Hepatic stellate cell (primary cell): ENCODE data around the gene PKLR.
"Not testable (repeated sequence)": the region's sequence is repeated elsewhere in the genome, so short reads cannot be mapped to it uniquely, and the experiment has no call there.

Experiments
- DNase-seq: peaks from one replicate; pipeline ENCODE4 v3.0.0; 2011; ENCODE audit warnings: low spot score

Gene PKLR

DNA sequence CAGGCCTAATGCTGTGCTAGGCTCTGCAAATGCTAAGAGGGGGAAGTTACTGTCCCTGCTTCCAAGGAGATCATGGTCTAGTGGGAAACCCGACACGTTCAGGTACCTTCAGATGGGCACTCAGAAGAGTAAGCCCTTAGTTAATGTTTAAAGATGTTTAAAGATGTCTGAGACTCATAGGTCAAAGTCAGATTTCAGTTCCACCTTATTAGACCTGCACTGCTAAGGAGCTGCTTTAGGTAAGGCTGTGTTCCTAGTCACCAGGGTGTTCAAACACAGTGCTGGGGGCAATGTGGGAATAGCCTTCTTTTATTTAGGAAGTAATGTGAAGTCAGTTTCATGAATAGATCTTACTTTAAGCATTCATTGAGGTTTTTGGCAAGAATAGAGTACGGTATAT, 15.7 kb upstream of the PKLR start:
- DNase-seq = no peak

DNA sequence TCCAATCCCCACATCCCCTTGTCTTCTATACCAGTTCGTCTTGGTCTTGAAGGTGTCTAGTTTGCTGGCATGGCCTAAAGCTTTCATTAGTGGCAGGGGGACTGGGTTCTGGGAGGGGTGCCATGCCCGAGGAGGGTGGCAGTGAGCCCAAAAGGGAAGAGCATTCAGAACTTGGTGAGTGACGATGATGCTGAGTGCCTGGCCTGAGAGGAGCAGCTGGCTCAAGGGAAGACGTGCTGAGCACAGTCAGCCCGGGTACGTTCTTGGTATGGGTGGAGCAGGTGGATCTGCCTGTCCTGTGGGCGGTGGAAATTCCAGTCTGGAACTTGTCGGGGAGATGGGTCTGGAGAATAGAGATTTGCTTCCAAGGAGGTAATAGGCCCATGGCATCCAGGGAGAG, 12.0 kb upstream of the PKLR start:
- DNase-seq = no peak

DNA sequence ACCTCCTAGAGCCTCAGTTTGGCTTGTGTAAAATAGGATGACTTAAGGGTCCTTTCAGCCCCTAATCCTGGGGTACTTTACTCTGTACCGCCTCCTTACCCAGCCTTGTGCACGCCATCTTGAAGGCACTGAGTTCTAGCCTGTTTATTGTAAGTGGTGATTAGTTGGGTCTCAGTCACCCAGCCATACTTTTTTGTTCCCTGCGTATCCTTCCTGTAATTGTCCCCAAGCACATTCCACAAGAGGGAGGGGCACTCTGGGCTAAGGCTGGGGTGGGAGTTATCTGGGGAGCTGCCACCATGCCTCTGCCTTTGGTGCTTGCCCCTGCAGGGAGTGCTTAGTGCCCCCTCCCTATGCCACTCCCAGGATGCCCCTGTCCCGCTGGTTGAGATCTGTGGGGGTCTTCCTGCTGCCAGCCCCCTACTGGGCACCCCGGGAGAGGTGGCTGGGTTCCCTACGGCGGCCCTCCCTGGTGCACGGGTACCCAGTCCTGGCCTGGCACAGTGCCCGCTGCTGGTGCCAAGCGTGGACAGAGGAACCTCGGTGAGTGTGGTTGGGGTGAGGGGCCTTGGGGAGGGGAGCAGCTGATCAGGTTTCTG, 8.3 kb upstream of the PKLR start:
- DNase-seq = no peak

DNA sequence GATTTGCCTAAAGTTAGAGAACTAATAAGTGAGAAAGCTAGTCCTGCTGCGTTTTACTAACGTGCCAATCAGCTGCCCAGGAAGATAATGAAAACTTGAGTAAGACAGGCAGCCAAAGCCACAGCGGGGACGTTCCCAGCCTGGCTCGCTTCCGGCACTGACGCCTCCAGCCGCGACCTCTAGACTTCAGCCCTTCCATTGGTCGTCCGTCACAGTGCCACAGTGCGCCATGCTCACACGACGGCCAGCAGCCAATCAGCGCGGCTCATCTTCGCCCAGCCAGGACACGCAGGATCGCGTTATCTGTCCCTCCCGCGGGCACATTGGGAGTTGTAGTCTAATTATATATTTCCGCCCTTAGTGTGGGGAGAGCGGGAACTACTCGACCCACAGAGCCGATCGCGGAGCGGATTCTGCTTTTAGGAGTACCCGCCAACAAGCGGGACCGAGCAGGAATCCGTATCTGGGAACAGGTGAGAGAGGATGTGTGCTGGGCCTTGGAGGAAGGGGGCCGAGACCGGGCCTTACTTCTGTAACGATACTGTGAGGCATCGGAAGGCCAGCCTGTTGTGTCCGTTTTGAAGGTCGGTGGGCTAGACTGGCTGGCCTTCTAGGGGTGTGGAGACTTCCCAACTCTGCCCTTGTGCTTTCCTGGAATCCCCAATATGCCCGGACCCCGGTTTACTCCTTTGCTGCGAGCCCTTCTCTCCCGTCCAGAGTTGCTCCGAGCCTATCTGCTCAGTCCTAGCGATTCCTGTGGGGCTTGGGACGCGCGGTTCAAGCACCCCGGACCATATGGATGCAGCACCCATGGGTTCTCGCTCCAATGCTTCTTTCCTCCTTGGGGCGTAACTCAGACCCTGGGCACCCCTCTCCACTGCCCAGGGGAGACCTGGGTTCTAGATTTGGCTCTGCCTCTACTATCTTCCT, 7.5 kb upstream of the PKLR start, which contains the start of gene FDPS:
Gene FDPS, plus strand, starts transcription at position 374 of the 930 bp plus-strand sequence. CDS start 924 bp downstream, outside the sequence.
- peak; percentile 99 for DNase-seq

DNA sequence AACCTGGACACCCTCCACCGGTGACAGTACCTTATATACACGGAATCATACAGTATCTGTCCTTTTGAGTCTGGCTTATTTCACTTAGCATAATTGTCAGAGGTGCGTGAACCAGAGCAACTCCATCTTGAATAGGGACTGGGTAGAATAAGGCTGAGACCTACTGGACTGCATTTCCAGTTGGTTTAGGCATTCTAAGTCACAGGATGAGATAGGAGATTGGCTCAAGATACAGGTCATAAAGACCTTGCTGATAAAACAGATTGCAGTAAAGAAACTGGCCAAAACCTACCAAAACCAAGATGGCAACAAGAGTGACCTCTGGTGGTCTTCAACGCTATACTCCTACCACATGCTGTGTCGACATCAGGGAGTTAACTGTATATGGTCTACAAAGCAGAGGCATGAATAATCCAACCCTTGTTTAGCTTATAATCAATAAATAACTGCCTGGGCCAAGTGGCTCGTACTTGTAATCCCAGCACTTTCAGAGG, 6.1 kb upstream of the PKLR start:
- DNase-seq = no peak

DNA sequence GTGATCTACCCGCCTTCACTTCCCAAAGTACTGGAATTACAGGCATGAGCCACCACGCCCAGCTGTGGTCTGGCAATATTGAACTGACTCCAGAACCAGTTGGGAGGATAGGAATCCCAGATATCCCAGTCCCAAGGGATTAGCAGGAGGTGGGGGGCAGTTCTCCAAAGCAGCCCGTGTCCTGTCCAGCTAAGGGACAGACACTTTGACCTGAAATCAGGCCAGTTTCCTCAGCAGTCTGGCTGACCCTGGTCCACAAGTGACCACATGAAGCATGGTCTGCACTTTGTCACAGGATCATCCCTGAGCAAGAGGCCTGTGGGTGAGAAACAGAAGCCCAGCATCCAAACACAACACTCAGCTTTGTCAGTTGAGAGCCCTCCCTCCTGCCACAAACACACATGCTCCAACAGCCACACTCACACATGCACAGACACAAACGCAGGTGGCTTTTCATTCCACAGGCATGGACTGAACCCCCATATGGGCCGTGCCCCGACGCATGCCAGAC, 4.7 kb upstream of the PKLR start:
- peak; percentile 75 for DNase-seq

DNA sequence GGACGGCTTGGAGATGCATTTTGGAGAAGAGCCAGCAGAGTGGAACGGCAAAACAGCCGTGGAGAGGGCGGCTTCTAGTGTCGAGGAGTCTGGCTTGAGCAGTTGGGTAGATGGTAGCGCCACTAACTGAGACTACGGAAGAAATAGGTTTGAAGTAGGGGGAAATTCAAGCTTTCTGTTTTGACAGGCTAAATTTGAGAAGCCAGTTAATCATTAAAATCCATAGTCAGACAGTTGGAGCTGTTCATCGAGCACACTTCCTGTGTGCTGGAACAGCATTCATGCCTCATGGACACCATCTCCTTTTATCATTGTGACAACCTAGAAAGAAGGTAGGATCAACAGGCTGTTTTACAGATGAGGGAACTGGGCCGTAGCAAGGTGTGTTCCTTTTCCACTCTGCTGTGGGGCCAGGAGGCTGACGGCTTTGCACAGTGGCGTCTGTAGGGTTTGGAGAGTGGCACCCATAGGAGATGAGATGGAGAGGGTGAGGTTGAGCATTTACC, 3.4 kb upstream of the PKLR start:
- DNase-seq = no peak

DNA sequence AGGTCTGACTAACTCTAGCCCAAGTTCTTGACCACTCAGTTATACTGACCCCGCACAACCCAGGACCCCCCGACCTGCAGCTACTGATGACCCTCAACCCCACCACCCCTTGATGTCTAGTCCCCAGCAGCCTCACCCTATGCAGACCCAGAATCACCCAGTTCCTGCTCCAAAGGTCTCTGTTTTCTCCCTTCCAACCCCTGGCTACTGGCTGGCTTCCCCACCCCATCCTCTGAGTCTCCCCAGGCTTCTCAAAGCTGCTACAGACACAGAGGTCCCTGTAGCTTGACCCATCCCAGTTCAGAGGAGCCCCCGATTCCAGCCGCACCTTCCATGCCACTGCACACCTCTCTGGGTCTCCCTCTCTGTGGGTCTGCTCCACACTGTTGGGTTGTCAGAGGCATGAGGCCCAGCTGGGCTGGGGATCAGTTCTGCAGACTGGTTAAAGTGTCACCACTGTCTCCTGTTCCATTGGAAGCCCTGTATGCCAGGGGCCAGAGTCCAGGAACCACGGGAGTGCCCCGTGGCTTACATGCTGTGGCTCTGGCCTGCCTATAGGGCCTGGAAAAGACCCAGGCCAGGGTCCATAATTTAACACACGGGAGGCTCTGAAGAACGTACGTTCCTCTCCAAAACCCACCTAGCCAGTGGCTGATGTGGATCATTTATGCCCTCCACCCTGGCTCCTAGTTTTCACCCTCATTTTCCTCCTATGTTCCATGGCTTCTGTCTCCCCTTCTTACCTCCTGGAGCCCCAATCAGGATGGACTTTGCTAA, 497 bp downstream of the PKLR start:
- DNase-seq = no peak

DNA sequence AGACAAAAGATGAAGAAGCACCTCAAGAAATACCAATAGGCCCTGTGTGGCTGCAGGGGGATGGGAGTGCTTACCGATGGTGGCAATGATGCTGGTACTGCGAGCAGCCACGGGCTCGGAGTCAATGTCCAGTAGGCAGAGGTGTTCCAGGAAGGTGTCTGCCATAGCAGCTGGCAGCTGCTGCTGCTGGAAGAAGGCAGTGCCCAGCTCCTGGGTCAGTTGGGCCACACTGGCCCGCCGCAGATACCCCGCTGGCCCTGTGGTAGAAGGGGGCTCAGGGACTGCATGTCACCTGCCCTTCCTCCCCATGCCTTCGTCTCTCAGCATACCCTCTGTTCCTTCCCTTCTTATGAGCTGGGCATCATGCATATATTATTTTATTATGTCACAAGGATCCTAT, 1.2 kb downstream of the PKLR start:
- DNase-seq = no peak

DNA sequence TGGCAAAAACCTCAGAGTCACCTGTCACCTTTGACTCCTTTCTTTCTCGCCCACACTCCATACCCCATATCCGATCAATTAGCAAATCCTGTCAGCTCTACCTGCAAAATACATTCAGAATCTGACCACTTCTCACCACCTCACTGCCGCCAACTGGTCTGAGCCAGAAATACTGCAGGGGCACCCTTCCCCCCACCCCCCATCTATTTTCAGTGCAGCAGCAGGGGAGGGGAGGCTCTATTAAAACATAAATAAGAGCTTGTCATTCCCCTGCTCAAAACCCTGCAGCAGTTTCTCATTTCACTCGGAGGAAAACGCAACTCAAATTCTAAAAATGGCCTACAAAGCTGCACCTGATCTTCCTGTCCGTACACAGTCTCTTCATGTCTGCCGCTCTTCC, 3.9 kb downstream of the PKLR start:
- no peak for DNase-seq

DNA sequence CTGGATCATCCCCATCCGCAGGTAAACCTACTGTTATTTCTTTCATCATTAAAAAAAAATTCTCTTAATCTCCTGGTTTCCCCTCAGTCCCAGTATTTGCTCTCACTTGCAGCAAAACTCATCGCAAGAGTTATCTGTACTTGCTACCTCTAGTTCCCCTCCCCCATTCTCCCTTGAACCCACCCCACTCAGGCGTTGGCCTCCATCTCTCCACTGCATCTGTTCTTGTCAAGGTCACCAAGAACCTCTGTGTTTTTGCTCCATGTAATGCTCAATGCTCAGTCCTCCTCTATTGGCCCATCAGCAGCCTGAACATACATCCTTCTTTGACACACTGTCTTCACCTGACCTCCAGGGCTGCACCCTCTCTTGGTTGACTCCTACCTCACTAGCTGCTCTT, 4.6 kb downstream of the PKLR start:
- no peak for DNase-seq

DNA sequence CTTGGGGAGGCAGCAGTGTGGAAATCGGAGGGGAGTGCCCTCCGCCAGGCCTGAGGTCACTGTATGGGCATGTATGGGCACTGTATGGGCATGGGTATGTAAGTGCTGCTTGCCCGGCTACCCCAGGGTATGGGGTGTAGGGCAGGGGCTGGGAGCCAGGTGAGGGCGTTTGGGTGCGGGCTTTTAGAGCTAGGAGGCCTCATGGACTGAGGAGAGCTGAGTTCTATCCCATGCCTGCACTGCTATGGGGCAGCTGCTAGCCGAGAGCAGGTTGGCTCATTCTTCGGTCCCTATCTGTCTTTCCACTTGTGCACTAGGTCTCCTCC, 5.3 kb downstream of the PKLR start:
- DNase-seq = no peak

DNA sequence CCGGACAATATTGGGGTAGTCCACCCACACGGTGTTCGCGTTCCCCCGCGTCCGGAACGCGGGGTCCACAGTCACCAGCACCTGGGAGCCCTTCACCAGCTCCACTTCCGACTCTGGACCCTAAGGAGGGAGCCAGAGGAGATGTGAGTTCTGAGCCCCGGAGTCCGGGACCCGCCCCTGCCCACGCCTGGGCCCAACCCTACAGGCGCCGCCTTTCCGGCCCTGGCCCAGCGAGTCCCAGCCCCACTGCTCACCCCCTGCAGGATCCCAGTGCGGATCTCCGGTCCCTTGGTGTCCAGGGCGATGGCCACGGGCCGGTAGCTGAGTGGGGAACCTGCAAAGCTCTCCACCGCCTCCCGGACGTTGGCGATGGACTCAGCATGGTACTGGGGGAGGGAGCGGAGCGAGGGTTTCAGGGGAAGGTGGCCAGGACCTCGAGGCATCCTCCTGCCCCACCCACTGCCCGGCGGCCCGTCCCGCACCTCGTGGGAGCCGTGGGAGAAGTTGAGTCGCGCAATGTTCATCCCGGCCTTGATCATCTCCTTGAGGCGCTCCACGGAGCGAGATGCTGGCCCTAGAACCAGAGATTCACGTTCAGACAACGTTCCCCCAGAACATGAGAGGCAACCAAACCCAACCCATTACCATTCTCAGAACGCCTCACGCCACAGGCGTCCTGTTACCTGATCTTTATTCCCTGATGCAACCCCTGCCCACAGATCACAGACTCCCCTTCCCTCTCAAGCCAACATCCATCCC, 5.9 kb downstream of the PKLR start:
- no peak for DNase-seq

DNA sequence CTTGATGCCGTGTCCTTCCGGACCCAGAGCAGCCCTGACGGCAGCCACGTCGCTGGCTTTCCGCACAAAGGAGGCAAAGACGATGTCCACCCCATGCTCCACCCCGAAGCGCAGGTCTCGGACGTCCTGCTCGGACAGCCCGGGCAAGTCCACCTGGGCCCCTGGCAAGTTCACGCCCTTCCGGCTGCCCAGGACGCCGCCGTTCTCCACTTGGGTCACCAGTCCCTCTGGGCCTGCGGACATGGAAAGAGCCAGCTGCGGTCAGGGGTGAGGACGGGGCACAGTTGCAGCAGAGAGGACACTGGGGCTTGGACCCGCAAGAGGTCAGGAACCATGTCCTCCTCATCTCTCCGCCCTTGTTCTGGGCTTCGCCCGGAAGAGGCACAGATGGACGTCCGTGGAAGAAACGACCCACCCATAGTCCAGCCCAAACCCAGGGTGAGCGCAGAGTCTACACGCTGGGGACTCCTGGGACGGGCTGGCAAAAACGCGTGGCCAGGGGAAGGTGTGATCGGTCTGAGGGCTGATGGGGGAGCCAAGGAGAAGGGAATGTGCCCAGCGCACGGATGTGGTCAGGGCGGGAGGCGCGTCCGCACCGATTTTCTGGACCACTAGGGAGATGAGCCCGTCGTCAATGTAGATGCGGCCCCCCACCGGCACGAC, 6.6 kb downstream of the PKLR start:
- no peak for DNase-seq

DNA sequence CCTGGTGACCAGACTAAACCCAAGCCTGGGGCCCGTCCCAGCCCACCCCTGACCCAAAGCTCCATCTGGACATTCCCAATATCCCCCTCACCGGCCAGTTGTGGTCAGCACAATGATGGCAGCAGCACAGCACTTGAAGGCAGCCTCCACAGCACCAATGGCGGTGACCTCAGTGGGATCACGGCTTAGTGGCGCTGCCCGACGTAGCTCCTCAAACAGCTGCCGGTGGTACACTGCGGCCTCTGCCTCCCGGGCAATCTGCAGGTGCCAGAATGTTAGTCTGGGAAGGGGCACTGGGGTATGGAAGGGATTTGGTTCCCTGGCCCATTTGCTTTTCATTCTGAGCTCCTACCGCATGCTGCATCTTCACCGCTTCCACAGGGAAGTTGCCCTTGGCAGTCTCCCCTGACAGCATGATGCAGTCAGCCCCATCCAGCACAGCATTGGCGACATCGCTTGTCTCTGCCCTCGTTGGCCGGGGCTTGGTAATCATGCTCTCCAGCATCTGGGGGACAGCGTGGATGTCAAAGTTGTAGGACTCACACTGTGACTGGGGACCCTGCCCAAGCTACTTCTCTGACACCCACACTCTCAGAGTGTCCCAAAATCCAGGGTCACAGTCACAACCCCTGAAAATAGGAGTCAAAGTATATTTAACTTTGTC, 8.0 kb downstream of the PKLR start:
- DNase-seq = no peak

DNA sequence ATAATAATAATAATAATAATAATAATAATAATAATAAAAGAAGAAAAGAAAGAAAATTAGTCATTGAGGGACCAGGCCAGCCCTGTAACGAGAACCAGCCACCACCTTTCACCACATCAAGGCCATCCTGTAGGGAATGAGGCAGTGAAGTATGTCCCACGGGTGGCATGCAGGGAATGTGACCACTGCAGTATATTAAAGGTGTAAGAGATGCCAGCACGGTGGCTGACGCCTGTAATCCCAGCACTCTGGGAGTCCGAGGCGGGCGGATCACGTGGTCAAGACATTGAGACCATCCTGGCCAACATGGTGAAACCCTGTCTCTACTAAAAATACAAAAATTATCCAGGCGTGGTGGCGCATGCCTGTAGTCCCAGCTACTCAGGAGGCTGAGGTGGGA, 10.2 kb downstream of the PKLR start:
- DNase-seq = not testable (repeated sequence)

DNA sequence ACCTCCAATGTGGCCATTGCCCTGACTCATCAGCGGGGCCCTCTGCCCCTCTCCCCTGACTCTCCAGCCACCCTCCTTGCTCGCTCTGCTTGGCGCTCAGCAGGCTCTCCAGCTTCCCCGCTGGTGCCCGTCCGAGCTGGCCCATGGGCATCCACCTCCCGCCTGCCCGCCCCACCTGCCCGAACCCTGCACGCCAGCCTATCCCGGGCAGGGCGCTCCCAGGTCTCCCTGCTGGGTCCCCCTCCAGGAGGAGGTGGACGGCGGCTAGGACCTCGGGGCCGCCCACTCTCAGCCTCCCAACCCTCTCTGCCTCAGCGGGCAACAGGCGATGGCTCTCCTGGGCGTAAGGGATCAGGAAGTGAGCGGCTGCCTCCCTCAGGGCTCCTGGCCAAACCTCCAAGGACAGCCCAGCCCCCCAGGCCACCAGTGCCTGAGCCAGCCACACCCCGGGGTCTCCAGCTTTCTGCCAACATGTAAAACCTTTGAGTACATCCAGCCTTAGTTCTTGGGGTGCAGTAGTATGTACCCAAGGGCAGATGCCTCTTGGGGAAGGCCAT, 13.2 kb downstream of the PKLR start:
- no peak for DNase-seq

DNA sequence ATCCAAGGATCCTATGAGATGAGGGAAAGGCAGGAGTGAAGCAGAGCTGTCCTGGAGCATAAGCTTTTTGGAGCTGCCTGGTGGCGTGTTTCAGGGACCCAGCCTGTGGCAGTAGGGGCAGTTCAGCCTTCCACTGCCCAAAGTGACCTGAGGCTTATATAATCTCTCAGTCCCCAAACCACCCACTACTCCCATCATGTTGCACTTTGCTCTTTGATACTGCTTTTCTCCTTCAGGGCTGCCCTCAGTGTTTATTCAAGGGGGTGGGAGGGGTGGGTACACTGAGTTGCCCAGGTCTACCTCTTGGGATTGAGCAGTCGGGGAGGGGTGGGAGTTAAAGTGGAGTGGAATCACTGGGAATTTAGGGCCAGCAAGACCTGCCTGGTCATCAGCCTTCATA, 14.7 kb downstream of the PKLR start:
- no peak for DNase-seq

DNA sequence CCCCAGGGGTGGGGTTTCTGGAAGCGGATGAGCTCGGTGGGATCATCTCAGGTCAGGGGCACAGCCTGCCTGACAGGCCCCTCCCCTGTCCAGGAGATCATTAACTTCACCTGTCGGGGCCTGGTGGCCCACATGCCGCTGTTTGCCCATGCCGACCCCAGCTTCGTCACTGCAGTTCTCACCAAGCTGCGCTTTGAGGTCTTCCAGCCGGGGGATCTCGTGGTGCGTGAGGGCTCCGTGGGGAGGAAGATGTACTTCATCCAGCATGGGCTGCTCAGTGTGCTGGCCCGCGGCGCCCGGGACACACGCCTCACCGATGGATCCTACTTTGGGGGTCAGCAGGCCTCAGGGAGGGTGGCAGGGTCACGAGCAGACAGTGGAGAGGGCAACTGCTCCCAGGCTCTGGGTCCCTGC, 15.6 kb downstream of the PKLR start:
- DNase-seq = no peak

DNA sequence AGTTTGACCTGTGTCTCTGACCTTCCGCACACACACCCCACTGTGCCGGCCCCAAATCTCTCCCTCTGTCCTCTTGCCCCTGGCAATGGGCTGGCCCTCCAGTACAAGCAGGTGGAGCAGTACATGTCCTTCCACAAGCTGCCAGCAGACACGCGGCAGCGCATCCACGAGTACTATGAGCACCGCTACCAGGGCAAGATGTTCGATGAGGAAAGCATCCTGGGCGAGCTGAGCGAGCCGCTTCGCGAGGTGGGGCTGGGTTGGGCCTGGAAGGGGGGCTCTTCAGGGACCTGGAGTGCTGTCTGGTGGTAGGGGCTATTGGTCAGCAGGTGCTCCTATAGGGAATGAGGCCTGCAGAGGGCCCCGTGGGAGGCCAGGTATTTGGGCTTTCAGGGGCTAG, 16.2 kb downstream of the PKLR start:
- no peak for DNase-seq
